Measurements from ENCODE around the gene PPIL3.

PPIL3 gene

GRCh38 chr2:200860092-200860795 lies 28.6 kb downstream of the PPIL3 start:
- no peak for DNase-seq

- no peak for DNase-seq
These were observed 32.1 kb downstream of the PPIL3 start for GRCh38 chr2:200856806-200857205.

GRCh38 chr2:200852605-200853004 lies 36.3 kb downstream of the PPIL3 start:
- no peak for DNase-seq

GRCh38 chr2:200851398-200852248 lies 37.3 kb downstream of the PPIL3 start:
- DNase-seq, result no peak

GRCh38 chr2:200850512-200851256 lies 38.2 kb downstream of the PPIL3 start:
- DNase-seq, result no peak

GRCh38 chr2:200847939-200848338 lies 40.9 kb downstream of the PPIL3 start:
- DNase-seq, result no peak

GRCh38 chr2:200847269-200847668 lies 41.6 kb downstream of the PPIL3 start:
- DNase-seq, result no peak

- no peak for DNase-seq
These were observed 43.1 kb downstream of the PPIL3 start for GRCh38 chr2:200845669-200846325.

GRCh38 chr2:200845194-200845593 lies 43.7 kb downstream of the PPIL3 start:
- no peak for DNase-seq

- no peak for DNase-seq
These were observed 44.6 kb downstream of the PPIL3 start for GRCh38 chr2:200843993-200844948.

- DNase-seq, result no peak
These were observed 49.4 kb downstream of the PPIL3 start for GRCh38 chr2:200839513-200839912.

GRCh38 chr2:200834701-200835100 lies 54.2 kb downstream of the PPIL3 start:
- DNase-seq, result no peak

- DNase-seq, result no peak
These were observed 59.6 kb downstream of the PPIL3 start for GRCh38 chr2:200829258-200829655.

- DNase-seq, result no peak
These were observed 60.2 kb downstream of the PPIL3 start for GRCh38 chr2:200828572-200829257.

- DNase-seq, result no peak
These were observed 60.8 kb downstream of the PPIL3 start for GRCh38 chr2:200828104-200828503.

- no peak for DNase-seq
These were observed 67.1 kb downstream of the PPIL3 start for GRCh38 chr2:200821686-200822245.
